Measurements from ENCODE around the gene MEI1.

The MEI1 gene

GRCh38 chr22:41745968-41746367 lies 46.7 kb downstream of the MEI1 start:
- Histone ChIP-seq H3K27me3 (no peaks in the 10 kb centered on the region), H3K4me3 (ENCODE audit: low read depth, low read length) (no peak overlapping the region), H3K36me3 (no peaks in the 10 kb centered on the region), H3K4me1 (no peaks in the 10 kb centered on the region), H3K9me3 (no peaks in the 10 kb centered on the region)
- TF ChIP-seq, protein P1, sequence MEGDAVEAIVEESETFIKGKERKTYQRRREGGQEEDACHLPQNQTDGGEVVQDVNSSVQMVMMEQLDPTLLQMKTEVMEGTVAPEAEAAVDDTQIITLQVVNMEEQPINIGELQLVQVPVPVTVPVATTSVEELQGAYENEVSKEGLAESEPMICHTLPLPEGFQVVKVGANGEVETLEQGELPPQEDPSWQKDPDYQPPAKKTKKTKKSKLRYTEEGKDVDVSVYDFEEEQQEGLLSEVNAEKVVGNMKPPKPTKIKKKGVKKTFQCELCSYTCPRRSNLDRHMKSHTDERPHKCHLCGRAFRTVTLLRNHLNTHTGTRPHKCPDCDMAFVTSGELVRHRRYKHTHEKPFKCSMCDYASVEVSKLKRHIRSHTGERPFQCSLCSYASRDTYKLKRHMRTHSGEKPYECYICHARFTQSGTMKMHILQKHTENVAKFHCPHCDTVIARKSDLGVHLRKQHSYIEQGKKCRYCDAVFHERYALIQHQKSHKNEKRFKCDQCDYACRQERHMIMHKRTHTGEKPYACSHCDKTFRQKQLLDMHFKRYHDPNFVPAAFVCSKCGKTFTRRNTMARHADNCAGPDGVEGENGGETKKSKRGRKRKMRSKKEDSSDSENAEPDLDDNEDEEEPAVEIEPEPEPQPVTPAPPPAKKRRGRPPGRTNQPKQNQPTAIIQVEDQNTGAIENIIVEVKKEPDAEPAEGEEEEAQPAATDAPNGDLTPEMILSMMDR (IDR thresholded peaks at IDR 0.05; ENCODE audit: low read depth, low read length), result no peak
- DNase-seq, result no peak

DNA sequence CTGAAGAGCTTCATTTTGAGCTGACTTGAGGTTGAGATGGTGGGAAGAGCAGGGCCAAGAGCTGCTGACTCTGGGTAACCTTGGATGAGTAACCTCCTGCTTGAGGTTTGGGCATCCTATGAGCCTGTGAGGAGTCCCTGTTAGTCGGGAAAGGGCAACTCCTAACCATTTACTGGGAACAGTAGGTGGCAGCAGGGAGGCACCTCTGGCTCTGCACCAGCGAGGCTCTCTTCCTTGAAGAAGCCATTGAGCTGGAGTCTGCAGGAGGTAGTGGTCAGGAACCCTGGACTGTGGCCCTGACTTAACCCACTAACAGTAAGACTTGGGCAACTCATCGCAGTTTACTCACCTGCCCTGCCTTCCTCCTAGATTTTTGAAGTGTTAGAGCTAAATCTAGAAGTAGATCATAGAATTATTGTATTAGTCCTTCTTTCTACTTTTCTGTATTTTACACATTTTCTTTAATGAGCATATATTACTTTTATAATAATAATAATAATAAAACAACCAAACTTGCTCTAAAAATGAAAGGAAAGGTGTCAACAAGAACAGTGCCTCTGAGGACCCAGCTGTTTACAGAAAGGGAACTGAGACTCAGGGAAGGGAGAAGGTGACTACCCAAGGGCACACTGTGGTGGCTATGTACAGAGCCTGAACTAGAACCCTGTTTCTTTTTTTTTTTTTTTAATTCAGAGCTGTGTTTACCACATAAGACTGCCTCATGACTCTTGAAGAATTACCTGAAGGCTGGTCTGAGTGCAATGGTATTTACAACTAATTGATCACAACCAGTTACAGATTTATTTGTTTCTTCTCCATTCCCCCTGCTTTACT lies 47.5 kb downstream of the MEI1 start:
- Histone ChIP-seq H3K4me1 (no peaks in the 10 kb centered on the region), H3K9me3 (no peaks in the 10 kb centered on the region), H3K36me3 (no peaks in the 10 kb centered on the region), H3K4me3 (ENCODE audit: low read depth, low read length) (no peak overlapping the region), H3K27me3 (no peaks in the 10 kb centered on the region)
- peak; percentile 78 for DNase-seq
- TF ChIP-seq, protein P1 (IDR thresholded peaks at IDR 0.05; ENCODE audit: low read depth, low read length), result peak; percentile 92

GRCh38 chr22:41752011-41752970 lies 53.0 kb downstream of the MEI1 start:
- Histone ChIP-seq H3K36me3 (no peaks in the 10 kb centered on the region), H3K4me1 (no peaks in the 10 kb centered on the region), H3K9me3 (no peaks in the 10 kb centered on the region), H3K4me3 (ENCODE audit: low read depth, low read length) (no peak overlapping the region), H3K27me3 (no peaks in the 10 kb centered on the region)
- TF ChIP-seq, protein P1 (IDR thresholded peaks at IDR 0.05; ENCODE audit: low read depth, low read length), result no peak
- DNase-seq, result no peak

- Histone ChIP-seq H3K4me1 (no peaks in the 10 kb centered on the region), H3K36me3 (no peaks in the 10 kb centered on the region), H3K27me3 (no peaks in the 10 kb centered on the region), H3K9me3 (no peaks in the 10 kb centered on the region), H3K4me3 (ENCODE audit: low read depth, low read length) (no peak overlapping the region)
- DNase-seq, result no peak
- TF ChIP-seq, protein P1 (IDR thresholded peaks at IDR 0.05; ENCODE audit: low read depth, low read length), result no peak
Measured at GRCh38 chr22:41753984-41754383, 54.7 kb downstream of the MEI1 start.

DNA sequence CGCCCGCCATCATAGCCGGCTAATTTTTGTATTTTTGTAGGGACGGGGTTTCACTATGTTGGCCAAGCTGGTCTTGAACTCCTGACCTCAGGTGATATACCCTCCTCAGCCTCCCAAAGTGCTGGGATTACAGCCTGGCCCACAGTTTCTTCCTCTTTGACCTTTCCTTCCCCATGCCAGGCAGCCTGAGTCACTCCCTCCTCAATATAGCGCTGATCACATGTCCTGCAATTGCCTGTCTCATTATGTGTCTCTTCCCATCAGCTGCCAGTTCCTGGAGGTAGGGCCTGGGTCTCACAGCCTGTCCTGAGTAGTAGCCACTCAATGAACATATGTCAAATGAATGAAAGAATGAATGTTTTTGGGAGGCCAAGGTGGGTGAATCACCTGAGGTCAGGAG lies 58.2 kb downstream of the MEI1 start:
- no peak for DNase-seq
- TF ChIP-seq, protein P1 (IDR thresholded peaks at IDR 0.05; ENCODE audit: low read depth, low read length), result no peak
- H3K9me3 ChIP-seq, result no peaks in the 10 kb centered on the region
- H3K4me3 ChIP-seq (ENCODE audit: low read depth, low read length), result no peak overlapping the region
- no peaks in the 10 kb centered on the region for H3K27me3 ChIP-seq
- no peaks in the 10 kb centered on the region for H3K4me1 ChIP-seq
- no peaks in the 10 kb centered on the region for H3K36me3 ChIP-seq
